ENCODE data around the gene HSPE1.
"Not testable (repeated sequence)": the region's sequence is repeated elsewhere in the genome, so short reads cannot be mapped to it uniquely, and the experiment has no call there.

GRCh38 chr2:197551260-197551659, 51.1 kb downstream of the HSPE1 start:
- not testable (repeated sequence) for TF ChIP-seq CTCF (conservative IDR thresholded peaks at IDR 0.05 in 1 of 2, IDR thresholded peaks at IDR 0.05 in 1 of 2; ENCODE audit: low read depth in 1 of 2, low read length in 2 of 2); EZH2 (IDR thresholded peaks at IDR 0.05; ENCODE audit: low read length, missing control alignments)

All from fibroblast of lung (primary cell).